DOHH2 (cell line): Measurements from ENCODE around the gene VCL.

Experiments
- CTCF ChIP-seq: fragments of 200-600 bp; sonication (generic); IDR thresholded peaks from one replicate; pipeline ENCODE4 v1.5.1; 2014; ENCODE audit warnings: antibody characterized with exemption, mild to moderate bottlenecking, low read depth, low read length; ENCODE audit not compliant: poor library complexity, severe bottlenecking
- EZH2phosphoT487 ChIP-seq: fragments of 200-600 bp; sonication (generic); IDR thresholded peaks from 2 replicates; pipeline ENCODE4 v1.6.1; 2017; ENCODE audit warnings: borderline replicate concordance, mild to moderate bottlenecking, antibody characterized with exemption, low read length, moderate library complexity, mixed read lengths

- no peak for TF ChIP-seq CTCF
- no peak for TF ChIP-seq EZH2phosphoT487
Measured at GRCh38 chr10:74099836-74100235, 101.9 kb downstream of the VCL start.
